Measurements from ENCODE around the gene FGF6.
"Not testable (repeated sequence)": the region's sequence is repeated elsewhere in the genome, so short reads cannot be mapped to it uniquely, and the experiment has no call there.

Gene FGF6, protein sequence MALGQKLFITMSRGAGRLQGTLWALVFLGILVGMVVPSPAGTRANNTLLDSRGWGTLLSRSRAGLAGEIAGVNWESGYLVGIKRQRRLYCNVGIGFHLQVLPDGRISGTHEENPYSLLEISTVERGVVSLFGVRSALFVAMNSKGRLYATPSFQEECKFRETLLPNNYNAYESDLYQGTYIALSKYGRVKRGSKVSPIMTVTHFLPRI

GRCh38 chr12:4445156-4446101 lies at the start of gene FGF6:
Gene FGF6 (minus strand): TSS chr12:4445815. CDS start chr12:4445570, 245 bp downstream.
- DNase-seq: no peak

DNA sequence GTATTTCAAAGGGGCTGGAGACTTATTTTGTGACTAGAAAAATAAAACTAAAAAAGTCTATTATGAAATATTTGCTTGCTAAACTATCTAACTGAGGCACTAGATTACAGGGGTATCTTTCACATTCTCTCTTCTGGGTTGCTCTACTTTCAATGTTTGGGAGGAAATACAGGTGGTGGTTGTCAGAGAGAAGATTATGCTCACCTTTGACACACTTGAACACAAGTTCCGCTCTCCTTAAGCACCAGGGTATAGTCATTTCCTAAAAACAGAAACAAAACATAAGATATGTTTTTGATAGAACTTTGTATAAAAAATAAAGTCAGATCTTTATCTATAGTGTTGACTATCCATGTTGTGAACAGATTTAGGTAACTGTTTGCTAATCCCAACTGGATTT lies 45.4 kb upstream of the FGF6 start:
- no peak for DNase-seq

DNA sequence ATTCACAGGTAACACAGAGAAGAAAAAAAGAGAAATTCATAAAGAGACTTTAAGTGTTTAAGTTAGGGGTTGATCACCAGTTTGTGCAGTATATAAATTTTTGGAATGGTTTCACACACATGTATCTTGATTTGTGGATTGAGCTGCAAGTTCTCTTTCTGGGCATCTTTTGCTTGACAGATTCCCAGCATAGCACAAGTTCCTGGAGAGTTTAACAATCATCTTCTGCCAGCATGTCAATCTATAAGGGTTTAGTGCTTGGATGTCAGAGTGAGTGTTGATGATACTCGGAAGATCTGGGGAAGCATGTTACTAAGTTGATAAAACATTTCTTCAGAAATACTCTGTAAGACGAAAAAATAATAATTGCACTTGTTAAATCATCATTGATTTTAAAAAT lies 43.9 kb upstream of the FGF6 start:
- DNase-seq: no peak

- DNase-seq: no peak
Observed at GRCh38 chr12:4486980-4487379, 41.4 kb upstream of the FGF6 start.

DNA sequence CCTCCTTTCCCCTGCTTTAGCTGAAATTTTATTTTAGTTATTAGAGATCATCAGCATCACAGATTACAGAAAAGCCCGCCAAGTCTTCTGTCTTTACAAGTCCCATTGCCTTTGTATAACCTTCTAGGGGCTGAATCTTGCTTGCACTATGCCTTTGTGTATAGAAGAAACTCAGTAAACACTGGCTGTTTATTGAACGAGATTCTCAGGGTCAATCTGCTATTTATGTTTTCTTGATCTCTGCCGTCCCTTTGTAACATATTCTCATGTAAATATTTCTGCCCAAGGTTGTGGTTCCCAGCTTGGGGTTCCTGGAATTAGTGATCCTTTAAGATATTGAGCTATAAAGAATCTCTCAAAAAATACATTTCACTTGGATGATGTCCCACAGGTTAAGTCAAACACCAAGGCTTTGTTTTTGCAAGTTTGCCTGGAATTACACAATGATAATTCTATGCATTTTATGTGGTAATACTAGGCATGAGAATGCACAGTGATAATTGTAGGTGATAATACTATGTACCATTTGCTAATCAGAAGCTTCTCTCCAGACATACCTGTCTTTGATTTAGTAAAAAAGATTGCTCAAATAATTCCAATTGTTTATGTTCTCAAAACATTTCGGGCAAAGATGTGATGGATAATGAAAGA lies 40.6 kb upstream of the FGF6 start:
- no peak for DNase-seq

DNA sequence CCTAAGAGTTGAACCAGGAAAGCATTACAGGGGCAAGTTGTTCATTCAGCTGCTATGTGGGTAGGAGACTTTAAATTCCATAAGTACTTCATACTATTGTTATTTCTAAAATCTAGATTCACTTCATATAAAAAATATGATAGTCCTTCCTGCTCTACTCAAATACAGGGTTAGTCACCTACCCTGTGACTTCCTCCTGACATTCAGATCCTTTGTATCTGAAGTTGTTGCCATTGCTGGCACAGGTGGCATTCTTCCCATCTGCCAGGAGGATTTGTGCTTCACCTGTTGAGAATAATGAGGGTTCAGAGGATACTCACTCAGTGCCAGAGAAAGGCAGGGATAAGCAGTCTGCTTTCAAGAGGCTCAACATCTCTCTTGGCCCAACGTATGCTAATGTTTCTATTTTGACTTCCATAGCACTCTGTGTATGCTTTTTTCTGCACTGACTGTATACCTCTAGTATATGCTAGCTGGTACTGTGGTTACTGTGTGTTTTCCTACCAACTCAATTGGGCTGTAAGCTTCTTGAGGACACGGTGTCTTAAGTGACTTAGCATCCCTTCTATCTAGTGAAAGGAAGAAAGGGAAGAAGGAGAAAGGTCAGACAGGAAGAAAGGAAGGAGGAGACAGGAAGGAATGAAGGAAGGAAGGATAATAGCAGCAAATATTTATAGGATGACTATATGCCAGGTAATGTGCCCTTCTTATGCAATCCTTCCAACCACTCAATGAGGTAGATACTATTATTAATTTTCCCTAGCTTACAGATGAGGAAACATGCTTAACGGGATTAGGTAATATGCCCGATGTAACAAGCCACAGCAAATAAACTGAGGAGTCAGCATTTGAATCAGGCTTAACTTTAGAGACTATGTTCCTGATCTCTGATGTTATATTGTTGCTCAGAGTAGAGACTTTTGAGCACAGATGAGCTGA lies 38.5 kb upstream of the FGF6 start:
- no peak for DNase-seq

DNA sequence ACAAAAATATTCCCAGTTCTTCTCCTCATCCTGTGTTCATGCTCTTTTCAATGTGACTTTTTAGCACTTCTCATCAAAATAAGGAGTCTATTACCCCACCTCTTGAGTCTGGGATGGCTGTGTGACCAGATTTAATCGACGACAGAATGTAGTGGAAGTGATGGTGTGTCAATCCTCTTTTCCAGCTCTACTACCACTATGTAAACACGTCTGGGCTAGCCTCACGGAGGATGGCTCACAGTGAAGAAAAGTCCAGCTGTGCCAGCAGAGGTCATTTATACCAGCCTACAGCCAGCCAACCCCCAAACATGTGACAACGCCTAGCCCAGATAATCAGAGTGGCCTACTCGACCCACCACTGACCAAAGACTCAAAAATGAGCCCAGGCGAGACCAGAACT lies 37.3 kb upstream of the FGF6 start:
- DNase-seq: no peak

DNA sequence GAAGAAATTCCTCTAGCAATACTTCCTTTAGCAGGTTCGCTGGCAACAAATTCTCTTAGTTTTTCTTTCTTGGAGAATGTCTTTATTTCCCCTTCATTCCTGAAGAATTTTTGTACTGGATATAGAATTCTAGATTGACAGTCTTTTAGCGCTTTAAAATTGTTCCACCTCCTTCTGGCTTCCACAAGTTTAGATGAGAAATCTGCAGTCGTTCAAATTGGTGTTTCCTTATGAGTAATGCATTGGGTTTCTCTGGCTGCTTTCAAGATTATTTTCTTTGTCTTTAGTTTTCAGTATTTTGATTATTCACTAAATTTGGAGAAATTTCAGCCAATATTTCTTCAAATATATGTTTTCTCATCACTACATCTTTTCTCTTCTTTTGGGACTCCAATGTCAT lies 33.3 kb upstream of the FGF6 start:
- no peak for DNase-seq

GRCh38 chr12:4477129-4477528 lies 31.5 kb upstream of the FGF6 start:
- no peak for DNase-seq

- no peak for DNase-seq
Observed at GRCh38 chr12:4472046-4472445, 26.4 kb upstream of the FGF6 start.

DNA sequence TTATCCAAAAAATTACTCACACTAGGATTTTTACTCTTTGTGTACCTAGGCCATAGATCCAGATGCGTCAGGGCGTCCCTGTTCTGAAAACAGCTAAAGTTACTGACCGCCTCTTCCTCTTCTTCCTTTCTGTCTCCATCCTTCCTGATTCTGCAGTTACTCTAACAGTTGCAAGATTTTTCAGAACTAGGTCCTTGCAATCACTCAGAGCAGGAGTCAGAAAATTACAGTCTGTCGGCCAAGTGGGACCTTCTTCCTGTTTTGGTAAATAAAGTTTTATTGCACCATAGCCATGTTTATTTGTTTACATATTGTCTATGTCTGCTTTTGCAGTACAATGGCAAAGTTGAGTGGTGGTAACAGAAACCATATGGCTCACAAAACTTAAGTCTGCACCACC lies 25.6 kb upstream of the FGF6 start:
- no peak for DNase-seq

DNA sequence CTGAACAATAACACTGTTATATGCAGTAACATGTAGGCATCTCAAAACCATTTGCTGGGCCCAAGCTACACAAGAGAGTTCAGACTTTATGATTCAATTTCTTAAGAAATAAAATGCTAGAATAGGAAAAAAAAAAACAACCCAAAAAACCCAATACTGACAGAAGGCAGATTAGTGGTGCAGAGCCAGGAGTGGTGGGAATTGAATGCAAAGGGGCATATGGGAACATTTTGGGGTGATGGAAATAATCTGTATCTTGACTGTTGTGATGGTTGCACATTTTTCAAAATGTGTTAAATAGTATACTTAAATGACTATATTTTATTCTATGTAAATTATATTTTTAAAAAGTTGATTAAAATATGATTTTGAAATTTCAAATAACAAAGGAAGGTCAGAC lies 23.4 kb upstream of the FGF6 start:
- DNase-seq: no peak

DNA sequence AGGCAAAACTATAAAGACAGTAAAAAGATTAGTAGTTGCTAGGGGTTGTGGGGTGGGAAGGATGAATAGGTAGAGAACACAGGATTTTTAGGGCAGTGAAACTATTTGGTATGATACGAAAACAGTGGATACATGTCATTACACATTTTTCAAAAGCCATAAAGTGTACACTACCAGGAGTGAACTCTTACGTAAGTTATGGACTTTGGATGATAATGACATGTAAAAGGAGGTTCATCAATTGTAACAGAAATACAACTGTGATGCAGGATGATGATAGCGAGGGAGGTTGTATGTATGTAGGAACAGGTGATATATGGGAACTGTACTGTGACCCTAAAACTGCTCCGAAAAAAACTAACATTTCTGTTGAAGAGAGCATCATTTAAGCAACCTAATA lies 15.1 kb upstream of the FGF6 start:
- DNase-seq: no peak

DNA sequence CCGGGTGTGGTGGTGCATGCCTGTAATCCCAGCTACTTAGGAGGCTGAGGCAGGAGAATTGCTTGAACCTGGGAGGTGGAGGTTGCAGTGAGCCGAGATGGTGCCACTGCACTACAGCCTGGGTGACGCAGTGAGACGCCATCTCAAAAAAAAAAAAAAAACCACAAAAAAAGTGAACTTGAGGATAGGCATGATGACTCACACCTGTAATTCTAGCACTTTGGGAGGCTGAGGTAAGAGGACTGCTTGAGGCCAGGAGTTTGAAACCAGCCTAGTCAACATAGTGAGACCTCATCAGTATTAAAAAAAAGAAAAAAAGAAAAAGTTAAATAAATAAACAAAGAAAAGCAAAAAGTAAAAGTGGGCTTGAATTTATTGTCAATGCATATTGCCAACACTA lies 10.2 kb upstream of the FGF6 start:
- DNase-seq: not testable (repeated sequence)

DNA sequence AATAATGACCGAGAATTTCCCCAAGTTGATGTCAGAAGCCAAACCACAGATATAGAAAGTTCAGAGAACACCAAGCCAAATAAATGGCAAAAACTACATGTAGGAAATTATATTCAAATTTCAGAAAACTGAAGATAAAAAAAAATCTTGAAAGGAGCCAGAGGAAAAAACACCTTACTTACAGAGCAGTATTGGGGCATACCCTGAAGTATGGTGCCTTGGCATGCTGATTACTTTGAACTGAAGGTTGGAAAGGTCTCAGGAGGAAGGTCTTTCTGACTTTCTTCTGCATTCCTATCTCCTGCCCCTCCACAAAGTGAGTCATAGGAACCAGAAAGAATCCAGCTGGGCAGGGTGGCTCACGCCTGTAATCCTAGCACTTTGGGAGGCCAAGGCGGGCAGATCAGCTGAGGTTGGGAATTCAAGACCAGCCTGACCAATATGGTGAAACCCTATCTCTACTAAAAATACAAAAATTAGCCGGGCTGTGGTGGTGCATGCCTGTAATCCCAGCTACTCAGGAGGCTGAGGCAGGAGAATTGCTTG lies 8.8 kb upstream of the FGF6 start:
- no peak for DNase-seq

GRCh38 chr12:4451694-4452093 lies 6.1 kb upstream of the FGF6 start:
- DNase-seq: no peak

DNA sequence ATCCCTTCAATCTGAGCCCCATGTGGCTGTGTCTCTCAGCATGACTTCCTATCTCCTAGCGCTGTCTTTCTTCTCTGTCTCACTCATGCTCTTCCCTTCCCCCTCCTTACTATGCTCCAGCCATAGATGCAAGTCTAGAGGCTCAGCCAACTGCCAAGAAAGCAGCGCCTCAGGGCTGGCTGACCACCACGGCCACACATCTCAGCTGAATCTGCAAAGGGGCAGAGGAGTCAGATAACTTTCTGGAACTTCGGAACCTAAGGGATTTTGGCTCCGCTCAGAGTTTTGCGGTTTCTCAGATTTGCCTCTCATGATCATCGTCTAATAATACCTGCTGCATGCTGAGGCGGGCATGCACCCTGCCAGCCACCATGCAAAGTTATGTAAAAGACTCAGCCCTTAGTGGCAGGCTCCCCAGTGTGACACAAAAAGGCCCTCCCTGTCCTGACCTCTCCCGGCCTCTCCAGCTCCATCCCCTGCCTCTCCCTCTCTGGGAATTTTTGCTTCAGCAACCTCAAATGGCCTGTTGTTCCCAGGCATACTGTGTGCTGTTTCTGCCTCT lies 5.0 kb upstream of the FGF6 start:
- no peak for DNase-seq

- DNase-seq: no peak
Observed at GRCh38 chr12:4449851-4450221, 4.2 kb upstream of the FGF6 start.

DNA sequence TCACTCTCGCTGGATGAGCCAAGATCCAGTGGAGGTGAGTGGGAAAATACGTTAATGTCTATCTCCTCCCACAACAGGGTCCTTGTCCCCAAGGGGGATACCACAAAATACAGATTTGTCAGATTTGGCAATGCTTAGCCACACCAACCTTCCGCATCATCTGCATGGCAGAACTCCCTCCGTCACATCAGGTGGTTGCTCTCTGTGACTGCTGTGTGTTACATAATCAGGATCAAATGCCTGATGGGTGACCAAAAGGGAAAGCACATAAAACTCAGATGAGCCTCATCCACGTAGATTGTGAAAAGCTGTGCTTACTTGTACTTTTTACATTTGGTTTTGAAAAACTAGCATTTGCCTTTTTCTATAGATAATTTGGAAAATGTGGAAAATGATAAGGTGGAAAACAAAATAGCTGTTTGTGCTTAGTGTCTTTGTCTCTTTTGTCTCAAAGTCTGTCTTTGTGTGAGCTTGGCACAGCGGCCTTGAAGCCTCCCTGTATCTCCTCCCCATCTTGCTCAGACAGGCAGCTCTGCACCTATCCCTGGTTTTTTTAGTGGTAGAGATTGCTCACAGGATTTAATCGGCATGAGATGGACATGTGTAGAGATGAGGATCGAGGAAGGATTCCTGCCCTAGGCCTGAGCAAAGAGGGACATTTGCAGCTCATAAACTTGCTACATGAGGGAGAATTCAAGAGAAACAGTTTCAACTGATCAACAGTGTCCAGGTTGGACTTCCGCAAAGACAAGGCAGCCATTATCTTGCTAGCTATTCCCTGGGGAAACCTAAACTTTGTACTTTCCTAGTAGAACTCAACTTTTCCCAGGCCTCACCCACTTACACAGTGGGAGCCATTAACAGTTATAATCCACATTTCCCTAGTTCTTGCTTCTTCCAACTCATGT lies 3.6 kb upstream of the FGF6 start:
- no peak for DNase-seq

- DNase-seq: no peak
Observed at GRCh38 chr12:4448371-4448940, 2.8 kb upstream of the FGF6 start.

- no peak for DNase-seq
Observed at GRCh38 chr12:4447151-4447550, 1.5 kb upstream of the FGF6 start.
